Activated CD4-positive, CD25-positive, alpha-beta regulatory T cell treated with anti-CD3 and anti-CD28 coated beads, Interleukin-2, amount 50 U/mL, for 72 hours (primary cell): ENCODE measurements around the gene STRADA.

Source experiments
- DNase-seq: peaks from one replicate; pipeline ENCODE4 v3.0.0; 2021

Gene STRADA

GRCh38 chr17:63741408-63742173 is at the start of gene STRADA:
STRADA (minus strand) TSS chr17:63741799; CDS start chr17:63728369, 13,430 bp downstream.
- peak; percentile 99 for DNase-seq

- DNase-seq, result no peak
Observed at GRCh38 chr17:63790057-63790456, 48.5 kb upstream of the STRADA start.

DNA sequence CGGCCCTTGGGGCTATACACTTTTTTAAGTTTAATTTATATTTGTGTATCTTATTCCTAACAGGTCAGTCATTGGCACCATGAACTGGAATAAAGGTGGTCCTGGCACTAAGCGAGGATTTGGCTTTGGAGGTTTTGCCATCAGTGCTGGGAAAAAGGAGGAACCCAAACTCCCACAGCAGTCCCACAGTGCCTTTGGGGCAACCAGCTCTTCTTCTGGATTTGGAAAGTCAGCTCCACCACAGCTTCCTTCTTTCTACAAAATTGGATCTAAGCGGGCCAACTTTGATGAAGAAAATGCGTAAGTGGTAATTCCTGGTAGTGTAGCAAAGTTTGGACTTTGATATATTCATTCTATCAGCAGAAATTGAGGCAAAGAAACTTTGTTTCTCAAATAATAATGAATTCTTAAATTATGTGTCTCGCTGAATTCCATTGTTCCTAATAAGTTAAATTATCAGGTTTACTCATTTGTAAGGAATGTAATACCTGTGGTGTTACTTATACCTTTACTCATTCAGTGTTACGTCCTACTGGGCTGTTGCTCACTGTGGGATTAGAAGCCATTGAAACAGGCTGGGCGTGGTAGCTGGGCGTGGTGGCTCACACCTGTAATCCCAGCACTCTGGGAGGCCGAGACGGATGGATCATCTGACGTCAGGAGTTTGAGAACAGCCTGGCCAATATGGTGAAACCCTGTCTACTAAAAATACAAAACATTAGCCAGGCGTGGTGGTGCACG is 45.5 kb upstream of the STRADA start:
- no peak for DNase-seq

DNA sequence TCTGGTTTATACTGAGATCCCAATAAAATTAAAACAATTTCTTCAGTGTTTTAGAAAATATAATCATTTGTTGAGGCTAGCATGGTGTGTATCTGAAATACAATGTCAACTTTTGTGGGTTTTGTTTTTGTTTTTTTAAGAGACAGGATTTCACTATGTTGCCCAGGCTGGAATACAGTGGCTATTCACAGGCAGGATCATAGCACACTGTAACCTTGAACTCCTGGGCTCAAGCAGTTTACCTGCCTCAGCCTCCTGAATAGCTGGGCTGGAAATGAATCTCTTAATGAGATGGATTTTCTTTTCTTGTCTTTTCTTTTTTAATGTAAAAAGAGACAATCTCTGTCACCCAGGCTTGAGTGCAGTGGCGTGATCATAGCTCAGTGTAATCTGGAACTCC is 44.5 kb upstream of the STRADA start:
- no peak for DNase-seq

GRCh38 chr17:63785556-63785955 is 44.0 kb upstream of the STRADA start:
- DNase-seq, result no peak

DNA sequence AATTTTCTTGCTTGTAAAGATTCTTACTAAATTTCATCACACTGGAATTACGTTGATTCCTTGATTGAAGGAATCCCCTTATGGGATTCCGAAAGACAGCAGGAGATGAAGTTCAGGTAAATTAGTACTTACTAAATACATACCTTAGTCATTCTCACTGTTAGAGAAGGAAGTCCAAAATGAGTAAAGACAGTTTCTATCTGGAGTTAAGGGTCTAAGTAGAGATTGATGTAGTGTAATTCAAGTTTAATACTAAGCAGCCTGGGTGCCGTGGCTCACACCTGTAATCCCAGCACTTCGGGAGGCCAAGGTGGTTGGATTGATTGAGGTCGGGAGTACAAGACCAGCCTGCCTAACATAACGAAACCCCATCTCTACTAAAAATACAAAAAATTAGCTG is 41.9 kb upstream of the STRADA start:
- no peak for DNase-seq

- no peak for DNase-seq
Observed at GRCh38 chr17:63780928-63781327, 39.3 kb upstream of the STRADA start.

DNA sequence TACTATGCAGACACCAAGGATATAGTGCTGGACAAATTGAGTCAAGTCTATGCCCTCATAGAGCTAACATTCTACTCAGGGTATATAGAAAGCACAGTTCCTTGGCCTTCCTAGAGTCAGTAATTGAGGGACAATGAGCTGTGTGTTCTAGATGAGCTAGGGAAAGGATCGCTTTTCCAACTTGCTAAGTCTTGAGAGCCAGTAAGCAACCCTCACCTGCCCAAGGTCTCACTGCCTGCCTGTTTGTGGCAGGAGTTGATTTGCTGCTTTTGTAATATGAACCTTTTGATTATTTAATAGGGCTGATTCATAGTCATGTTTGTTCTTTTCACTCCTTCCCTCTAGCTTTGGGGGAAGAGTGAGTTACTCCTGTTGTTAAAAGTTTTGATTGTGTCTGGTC is 38.9 kb upstream of the STRADA start:
- no peak for DNase-seq

DNA sequence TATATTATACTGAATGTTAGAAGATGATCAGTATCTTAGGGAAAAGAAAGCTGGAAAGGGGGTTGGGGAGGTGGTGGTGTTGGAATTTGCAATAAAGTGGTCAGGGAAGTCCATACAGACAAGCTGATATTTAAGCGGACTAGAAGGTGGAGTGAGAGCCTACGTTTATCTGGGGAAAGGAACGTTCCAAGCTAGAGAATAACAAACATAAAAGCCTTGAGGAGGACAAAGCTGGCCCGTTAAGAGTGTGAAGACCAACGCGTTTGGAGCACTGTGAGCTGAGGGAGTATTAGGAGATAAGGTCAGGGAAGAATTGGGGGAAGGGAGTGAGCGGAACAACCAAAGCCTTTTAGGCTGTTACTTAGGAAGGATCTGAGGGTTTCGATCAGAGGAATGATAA is 33.8 kb upstream of the STRADA start:
- DNase-seq, result no peak

- DNase-seq, result no peak
Observed at GRCh38 chr17:63774969-63775265, 33.3 kb upstream of the STRADA start.

- peak; percentile 90 for DNase-seq
Observed at GRCh38 chr17:63774141-63774968, 32.8 kb upstream of the STRADA start, which contains the start of gene DDX42. DDX42 (plus strand) TSS chr17:63774170; CDS start chr17:63787050, 12,880 bp downstream.

DNA sequence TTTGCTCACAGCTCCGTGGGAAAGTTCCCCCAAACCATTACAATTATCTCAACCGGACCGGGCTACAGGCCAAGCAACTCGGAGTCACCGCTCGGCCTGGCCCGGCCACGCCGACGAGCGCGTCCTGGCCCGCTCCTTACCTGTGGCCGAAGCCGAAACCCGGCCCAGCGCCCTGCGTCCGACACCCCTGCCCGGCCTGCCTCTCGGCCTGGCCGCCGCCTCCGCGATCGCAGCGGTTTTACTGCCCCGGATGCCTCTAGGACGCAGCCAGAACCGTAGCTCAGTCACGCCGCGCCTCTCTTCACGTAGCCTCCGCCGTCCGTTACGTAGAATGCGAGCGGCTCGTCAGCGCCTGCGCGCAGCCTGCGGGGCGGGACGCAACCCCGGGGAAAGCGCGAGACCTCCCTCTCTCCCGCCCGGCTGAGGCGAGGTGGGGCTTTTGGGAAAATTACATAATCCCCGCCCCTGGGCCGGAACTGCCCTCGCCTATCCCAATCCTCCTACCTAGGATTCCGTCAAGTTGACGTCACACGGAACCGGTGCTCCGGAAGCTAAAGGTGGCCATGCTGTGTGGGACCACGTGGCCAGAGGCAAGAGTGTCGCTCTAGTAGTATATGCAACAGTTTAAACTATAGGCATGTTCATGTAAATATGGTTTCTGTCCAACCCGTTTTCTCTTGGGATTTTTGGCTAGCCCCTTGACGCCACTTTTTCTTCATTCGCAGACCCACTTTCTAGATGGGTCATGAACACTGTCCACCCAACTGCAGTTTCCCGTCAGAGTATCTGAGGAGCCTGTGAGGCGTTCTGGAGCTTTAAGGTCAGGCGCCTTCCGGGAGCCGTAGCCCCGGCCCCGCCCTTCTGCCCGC is 31.9 kb upstream of the STRADA start, which contains the start of gene CCDC47:
TSS of gene CCDC47 (minus strand) at position 326 of the 869 bp plus-strand sequence. CDS start 7,422 bp downstream, outside the sequence.
- peak; percentile 98 for DNase-seq

DNA sequence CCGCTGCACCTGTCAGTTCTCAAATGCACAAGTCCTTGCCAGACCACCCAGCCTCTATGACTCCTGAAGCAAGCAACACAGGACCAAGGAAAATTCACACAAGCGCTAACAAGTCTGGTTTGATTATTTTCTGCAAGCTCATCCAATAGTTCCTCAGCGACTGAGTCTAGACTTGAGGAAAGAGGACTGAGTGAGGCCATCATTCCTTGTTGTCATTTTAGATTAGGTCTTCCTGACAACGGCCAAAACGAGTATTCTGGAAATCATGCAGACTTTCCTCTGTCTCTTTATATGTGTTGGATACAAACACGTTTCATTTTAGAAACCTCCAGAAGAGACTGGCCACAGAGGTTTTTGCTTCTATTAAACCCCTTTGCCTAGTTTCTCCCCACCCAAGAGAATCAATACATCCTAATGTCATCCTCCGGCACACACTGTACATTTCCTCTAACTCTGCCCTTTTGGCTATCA is 31.2 kb upstream of the STRADA start:
- no peak for DNase-seq

DNA sequence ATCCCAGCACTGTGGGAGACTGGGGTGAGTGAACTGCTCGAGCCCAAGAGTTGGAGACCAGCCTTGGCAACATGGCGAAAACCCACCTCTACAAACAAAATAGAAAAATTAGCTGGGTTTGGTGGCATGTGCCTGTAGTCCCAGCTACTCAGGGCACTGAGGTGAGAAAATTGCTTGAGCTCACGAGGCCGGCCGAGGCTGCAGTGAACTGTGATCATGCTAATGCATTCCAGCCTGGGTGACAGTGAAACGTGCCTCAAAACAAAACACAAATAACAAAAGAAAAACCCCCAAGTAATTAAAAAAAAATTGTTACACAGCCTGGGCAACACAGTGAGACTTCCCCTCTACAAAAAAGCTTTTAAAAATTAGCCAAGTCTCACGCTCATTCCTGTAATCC is 26.8 kb upstream of the STRADA start:
- no peak for DNase-seq

DNA sequence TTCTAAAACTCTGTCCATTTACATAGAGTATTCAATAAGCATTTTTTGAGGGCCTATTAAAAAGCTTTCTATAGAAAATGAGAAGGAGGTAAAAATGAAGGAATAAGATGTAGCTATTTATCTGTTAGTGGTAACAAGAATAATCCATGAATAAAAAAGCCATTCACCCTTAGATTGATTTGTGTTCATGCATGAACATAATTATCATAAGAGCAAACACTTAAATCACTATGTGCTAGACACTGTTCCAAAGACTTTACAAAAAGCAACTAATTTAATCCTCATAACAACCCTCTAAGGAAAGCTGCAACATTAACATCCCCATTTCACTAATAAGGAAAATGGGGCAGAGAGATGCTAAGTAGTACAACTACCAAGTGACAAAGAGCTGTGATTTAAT is 25.2 kb upstream of the STRADA start:
- no peak for DNase-seq

GRCh38 chr17:63764716-63765115 is 23.1 kb upstream of the STRADA start:
- DNase-seq, result no peak

GRCh38 chr17:63762161-63763078 is 20.8 kb upstream of the STRADA start:
- no peak for DNase-seq

DNA sequence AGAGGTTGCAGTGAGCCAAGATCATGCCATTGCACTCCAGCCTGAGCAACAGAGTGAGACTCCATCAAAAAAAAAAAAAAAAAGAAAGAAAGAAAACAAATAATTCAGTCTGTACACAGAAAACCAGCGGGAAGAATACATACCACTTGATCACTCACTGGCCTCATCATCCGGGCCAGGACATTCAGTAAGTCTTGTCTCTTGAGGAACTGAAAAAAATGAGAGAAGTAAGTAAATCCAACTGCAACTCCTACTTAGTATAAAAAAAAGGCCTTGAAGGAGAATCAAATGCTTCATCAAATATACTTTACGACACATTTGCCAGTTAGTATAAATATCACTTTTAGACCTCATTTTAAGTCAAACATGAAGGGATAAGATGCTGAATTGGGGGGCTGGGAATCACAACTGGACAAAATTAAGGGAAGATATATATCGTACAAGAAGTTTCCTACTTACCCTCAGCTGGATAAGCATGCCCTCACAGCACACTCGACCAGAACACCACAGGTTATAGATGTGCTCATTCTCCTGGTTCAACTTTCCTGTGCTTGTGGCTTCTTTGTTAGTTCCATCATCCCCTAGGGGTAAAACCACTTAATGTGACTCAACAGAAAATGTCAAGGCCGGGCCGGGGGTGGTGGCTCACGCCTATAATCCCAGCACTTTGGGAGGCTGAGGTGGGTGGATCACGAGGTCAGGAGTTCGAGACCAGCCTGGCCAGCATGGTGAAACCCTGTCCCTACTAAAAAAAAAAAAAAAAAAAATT is 19.4 kb upstream of the STRADA start:
- DNase-seq, result no peak

GRCh38 chr17:63758428-63758827 is 16.8 kb upstream of the STRADA start:
- no peak for DNase-seq

DNA sequence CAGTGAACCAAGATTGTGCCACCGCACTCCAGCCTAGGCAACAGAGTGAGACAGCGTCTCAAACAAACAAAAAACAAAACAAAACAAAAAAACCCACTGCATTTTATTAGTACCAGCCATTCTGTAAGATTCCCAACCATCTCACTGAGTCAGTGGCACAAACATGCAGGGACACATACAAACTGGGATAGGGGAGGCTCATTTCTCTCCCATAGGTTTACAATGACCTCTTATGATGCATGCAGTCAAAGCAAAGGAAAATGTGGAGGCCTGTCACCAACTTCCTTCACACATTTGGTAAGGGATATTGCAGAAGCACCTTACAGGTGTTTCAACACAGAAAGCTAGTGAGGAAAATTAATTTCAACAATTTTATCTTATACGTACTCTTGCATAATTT is 12.4 kb upstream of the STRADA start:
- DNase-seq, result no peak
